ENCODE data around the gene LIME1.
"Not testable (repeated sequence)": the region's sequence is repeated elsewhere in the genome, so short reads cannot be mapped to it uniquely, and the experiment has no call there.

The LIME1 gene

GRCh38 chr20:63708301-63709148 lies 27.9 kb upstream of the LIME1 start:
- DNase-seq: no peak

DNA sequence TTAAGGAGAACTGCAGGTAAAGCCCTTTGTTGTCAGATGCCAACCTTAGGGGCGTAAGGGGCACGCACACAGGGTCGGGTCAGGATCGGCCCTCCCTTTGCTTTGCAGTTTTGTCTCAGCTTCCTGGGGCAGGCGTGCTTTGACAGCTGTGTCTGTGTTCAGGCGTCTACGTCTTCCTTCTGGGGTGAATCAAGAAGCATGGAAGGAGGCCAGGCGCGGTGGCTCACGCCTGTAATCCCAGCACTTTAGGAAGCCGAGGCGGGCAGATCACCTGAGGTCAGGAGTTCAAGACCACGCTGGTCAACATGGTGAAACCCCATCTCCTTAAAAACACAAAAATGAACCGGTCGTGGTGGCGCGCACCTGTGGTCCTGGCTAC lies 27.3 kb upstream of the LIME1 start:
- no peak for DNase-seq

- no peak for DNase-seq
These were observed 25.3 kb upstream of the LIME1 start for GRCh38 chr20:63711085-63711645.

- DNase-seq: no peak
These were observed 24.3 kb upstream of the LIME1 start for GRCh38 chr20:63712191-63712590.

DNA sequence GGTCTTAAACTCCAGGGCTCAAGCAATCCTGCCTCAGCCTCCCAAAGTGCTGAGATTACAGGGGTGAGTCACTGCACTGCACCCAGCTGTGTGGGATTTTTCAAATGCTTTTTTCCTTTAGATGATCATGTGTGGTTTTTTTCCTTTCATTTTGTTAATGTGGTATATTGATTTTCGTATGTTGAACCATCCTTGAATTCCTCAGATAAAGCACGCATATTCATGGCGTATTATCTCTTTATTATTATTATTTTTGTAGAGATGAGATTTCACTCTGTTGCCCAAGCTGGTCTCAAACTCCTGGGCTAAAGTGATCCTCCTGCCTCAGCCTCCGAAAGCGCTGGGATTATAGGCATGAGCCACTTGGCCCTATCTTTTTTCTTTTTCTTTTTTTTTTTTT lies 21.6 kb upstream of the LIME1 start:
- no peak for DNase-seq

GRCh38 chr20:63718996-63719395 lies 17.5 kb upstream of the LIME1 start:
- no peak for DNase-seq

GRCh38 chr20:63722967-63723622 lies 13.4 kb upstream of the LIME1 start:
- not testable (repeated sequence) for DNase-seq

- DNase-seq: not testable (repeated sequence)
These were observed 6.2 kb upstream of the LIME1 start for GRCh38 chr20:63730189-63730733.

GRCh38 chr20:63731410-63731809 lies 5.1 kb upstream of the LIME1 start:
- no peak for DNase-seq

DNA sequence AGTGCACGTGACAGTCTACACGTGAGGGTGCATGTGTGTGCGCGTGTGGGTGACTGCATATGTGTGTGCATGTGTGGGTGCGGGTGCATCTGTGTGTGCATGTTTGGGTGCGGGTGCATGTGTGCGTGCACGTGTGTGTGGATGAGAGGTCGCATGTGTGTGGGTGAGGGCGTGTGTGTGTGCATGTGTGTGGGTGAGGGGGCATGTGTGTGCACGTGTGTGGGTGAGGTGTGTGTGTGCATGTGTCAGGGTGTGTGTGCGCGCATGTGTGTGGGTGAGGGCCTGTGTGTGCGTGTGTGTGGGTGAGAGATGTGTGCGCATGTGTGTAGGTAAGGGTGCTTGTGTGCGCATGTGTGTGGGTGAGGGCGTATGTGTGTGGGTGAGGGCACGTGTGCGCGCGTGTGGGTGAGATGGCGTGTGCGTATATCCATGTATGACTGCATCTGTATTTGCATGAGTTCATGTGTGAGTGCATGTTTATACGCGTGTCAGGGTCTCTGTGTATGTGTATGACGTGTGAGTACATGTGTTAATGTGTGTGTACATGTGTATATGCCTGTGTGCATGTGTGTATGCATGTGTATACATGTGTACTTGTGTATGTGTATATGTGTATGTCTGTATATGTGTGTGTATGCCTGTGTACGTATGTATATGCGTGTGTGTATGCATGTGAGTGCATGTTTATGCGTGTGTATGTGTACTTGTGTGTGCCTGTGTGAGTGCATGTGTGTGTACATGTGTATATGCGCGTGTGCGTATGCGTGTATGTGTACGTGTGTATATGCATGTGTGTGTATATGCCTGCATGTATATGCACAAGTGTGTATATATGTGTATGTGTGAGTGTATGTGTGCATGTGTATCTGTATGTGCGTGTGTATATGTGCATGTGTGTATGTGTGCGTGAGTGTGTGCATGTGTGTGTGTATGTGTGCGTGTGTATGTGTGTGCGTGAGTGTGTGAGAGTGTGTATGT lies 4.1 kb upstream of the LIME1 start:
- no peak for DNase-seq

DNA sequence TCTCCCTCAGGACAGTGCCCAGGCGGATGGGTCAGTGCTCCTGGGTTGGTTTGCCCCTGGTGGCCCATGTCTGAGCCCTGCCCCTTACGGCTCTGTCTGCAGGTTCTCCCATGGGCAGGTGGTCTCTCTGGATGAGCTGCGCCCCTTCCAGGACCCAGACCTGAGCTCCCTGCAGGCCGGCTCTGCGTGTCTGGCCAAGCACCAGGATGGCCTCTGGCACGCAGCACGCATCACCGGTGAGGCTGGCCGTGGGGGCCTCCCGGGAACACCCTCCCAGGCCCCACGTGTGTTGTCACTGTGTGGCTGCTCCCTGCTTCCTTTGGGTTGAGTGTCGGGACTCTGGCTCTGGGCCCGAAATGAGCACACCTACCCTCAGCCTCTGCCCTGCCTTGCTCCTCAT lies 3.3 kb upstream of the LIME1 start:
- DNase-seq: no peak

DNA sequence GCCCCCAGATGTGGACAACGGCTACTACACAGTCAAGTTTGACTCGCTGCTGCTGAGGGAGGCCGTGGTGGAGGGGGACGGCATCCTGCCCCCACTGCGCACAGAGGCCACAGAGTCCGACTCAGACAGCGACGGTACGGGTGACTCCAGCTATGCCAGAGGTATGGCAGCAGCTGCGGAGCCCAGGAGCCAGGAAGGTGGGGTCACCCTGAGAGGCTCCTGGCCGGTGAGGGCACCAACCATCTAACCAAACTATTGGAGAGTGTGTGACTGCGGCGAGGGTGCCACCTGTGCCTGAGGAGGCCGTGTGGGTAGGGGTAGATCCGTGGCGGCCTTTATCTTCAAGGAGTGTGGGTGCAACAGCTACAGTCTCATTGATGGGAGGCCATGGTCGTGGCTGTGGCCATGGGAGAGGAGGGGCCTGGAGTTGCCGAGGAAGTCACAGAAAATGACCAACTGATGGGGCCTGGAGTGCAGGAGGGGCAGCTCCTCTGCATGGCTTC lies 2.8 kb upstream of the LIME1 start:
- DNase-seq: no peak

DNA sequence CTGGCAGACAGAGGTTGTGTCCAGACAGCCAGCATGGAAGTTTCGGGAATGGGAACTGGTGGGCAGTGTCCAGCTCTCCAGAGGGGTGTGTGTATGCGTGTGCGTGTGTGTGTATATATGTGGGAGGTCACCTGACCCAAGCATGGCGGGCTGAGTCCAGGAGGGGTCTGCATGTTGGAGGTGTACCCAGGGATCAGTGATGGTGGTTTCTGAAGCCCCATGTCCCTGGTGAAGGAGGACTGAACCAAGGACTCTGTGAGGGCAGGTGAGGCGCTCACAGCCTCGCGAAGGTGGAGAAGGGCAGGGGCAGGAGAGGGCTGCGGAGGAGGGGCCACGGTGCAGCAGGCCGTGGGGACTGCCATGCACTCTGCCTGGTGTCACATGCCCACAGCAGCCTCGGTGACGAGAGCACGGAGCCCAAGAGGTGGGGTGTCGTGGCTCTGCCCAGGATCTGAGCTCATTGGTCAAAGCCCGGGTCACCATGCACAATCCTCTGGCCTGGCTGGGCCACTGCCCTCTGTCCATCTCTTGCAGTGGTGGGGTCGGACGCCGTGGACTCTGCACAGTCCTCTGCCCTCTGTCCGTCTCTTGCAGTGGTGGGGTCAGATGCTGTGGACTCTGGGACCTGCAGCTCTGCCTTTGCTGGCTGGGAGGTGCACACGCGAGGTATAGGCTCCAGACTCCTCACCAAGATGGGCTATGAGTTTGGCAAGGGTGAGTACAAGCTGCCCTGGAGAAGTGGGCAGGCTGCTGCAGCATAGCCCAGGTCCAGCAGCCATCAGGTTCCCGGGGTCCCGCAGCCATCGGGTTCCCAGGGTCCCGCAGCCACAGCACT lies 2.1 kb upstream of the LIME1 start:
- DNase-seq: no peak

- no peak for DNase-seq
These were observed 1.3 kb upstream of the LIME1 start for GRCh38 chr20:63734946-63735858.

GRCh38 chr20:63736893-63737694 lies 630 bp downstream of the LIME1 start:
- no peak for DNase-seq

- no peak for DNase-seq
These were observed 1.2 kb downstream of the LIME1 start for GRCh38 chr20:63737695-63737944.

- DNase-seq: no peak
These were observed 1.7 kb downstream of the LIME1 start for GRCh38 chr20:63737945-63738686.

DNA sequence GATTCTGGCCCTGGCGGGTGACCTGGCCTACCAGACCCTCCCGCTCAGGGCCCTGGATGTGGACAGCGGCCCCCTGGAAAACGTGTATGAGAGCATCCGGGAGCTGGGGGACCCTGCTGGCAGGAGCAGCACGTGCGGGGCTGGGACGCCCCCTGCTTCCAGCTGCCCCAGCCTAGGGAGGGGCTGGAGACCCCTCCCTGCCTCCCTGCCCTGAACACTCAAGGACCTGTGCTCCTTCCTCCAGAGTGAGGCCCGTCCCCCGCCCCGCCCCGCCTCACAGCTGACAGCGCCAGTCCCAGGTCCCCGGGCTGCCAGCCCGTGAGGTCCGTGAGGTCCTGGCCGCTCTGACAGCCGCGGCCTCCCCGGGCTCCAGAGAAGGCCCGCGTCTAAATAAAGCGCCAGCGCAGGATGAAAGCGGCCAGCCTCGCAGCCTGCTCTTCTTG lies 2.2 kb downstream of the LIME1 start:
- DNase-seq: peak; percentile 72
